Dendritic cell treated with granulocyte-macrophage colony-stimulating factor and Interleukin-4, amounts not matched to agents 40 ng/mL and 50 ng/mL, for 4 days (primary cell): ENCODE measurements around the gene TRIOBP.
"Not testable (repeated sequence)": the region's sequence is repeated elsewhere in the genome, so short reads cannot be mapped to it uniquely, and the experiment has no call there.

ENCODE experiments used
- H3K27ac Mint-ChIP-seq: one replicate; pipeline ENCODE4 v1.8.0; 2022; ENCODE audit warnings: mild to moderate bottlenecking, mixed read lengths
- H3K27me3 Mint-ChIP-seq: one replicate; pipeline ENCODE4 v1.8.0; 2022; ENCODE audit warnings: mild to moderate bottlenecking, mixed read lengths
- H3K36me3 Mint-ChIP-seq: one replicate; pipeline ENCODE4 v1.8.0; 2022; ENCODE audit warnings: low read depth, mixed read lengths
- H3K4me1 Mint-ChIP-seq: one replicate; pipeline ENCODE4 v1.8.0; 2022; ENCODE audit warnings: low read depth, mixed read lengths
- H3K4me3 Mint-ChIP-seq: one replicate; pipeline ENCODE4 v1.8.0; 2022; ENCODE audit warnings: mild to moderate bottlenecking, moderate library complexity, mixed read lengths
- H3K9me3 Mint-ChIP-seq: one replicate; pipeline ENCODE4 v1.8.0; 2022; ENCODE audit warnings: mixed read lengths
- intact Hi-C: fragments of 100-400 bp; cut with micrococcal nuclease; formaldehyde crosslinking; loops from one replicate; pipeline ENCODE4 v1.15.0; 2022

The TRIOBP gene

DNA sequence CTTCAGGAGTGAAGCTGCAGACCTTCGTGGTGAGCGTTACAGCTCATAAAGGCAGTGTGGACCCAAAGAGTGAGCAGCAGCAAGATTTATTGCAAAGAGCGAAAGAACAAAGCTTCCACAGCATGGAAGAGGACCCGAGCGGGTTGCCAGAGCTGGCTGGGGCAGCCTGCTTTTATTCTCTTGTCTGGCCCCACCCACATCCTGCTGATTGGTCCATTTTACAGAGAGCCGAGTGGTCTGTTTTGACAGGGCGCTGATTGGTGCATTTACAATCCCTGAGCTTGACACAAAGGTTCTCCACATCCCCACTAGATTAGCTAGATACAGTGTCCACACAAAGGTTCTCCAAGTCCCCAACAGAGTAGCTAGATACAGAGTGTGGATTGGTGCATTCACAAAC, 20.4 kb downstream of the TRIOBP start:
- intact Hi-C loops, H3K9me3 Mint-ChIP-seq, H3K4me3 Mint-ChIP-seq, H3K27me3 Mint-ChIP-seq, H3K27ac Mint-ChIP-seq, H3K4me1 Mint-ChIP-seq: not testable (repeated sequence)
- peaks cover 14% of the 10 kb centered on the region for H3K36me3 Mint-ChIP-seq

DNA sequence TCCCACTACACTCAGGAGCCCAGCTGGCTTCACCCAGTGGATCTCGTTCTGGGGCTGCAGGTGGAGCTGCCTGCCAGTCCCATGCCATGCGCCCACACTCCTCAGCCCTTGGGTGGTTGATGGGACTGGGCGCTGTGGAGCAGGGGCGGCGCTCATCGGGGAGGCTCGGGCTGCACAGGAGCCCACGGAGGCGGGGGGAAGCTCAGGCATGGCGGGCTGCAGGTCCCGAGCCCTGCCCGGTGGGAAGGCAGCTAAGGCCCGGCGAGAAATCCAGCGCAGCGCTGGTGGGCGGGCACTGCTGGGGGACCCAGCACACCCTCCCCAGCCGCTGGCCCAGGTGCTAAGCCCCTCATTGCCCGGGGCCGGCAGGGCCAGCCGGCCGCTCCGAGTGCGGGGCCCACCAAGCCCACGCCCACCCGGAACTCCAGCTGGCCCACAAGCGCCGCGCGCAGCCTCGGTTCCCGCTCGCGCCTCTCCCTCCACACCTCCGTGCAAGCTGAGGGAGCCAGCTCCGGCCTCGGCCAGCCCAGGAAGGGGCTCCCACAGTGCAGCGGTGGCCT, 21.0 kb downstream of the TRIOBP start:
- H3K27ac Mint-ChIP-seq, H3K9me3 Mint-ChIP-seq, H3K4me3 Mint-ChIP-seq, H3K27me3 Mint-ChIP-seq, intact Hi-C loops, H3K4me1 Mint-ChIP-seq: not testable (repeated sequence)
- H3K36me3 Mint-ChIP-seq: peaks cover 14% of the 10 kb centered on the region

DNA sequence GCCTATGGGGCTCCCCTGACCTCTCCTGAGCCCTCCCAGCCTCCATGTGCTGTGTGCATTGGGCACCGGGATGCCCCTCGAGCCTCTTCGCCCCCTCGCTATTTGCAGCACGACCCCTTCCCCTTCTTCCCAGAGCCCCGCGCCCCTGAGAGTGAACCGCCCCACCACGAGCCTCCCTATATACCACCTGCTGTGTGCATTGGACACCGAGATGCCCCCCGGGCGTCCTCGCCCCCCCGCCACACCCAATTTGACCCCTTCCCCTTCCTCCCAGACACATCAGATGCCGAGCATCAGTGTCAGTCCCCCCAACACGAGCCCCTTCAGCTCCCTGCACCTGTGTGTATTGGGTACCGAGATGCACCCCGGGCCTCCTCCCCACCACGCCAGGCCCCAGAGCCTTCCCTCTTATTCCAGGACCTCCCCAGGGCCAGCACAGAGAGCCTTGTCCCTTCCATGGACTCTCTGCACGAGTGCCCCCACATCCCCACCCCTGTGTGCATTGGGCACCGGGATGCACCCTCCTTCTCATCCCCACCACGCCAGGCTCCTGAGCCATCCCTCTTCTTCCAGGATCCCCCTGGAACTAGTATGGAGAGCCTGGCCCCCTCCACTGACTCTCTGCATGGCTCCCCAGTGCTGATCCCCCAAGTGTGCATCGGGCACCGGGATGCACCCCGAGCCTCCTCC, 28.8 kb downstream of the TRIOBP start:
- H3K27ac Mint-ChIP-seq: peak overlapping the region; percentile 0
- no peaks in the 10 kb centered on the region for H3K9me3 Mint-ChIP-seq
- H3K4me3 Mint-ChIP-seq: no peak overlapping the region
- peaks cover 9% of the 10 kb centered on the region for H3K4me1 Mint-ChIP-seq
- intact Hi-C loops: no loop called here
- peaks cover 6% of the 10 kb centered on the region for H3K36me3 Mint-ChIP-seq
- no peaks in the 10 kb centered on the region for H3K27me3 Mint-ChIP-seq

DNA sequence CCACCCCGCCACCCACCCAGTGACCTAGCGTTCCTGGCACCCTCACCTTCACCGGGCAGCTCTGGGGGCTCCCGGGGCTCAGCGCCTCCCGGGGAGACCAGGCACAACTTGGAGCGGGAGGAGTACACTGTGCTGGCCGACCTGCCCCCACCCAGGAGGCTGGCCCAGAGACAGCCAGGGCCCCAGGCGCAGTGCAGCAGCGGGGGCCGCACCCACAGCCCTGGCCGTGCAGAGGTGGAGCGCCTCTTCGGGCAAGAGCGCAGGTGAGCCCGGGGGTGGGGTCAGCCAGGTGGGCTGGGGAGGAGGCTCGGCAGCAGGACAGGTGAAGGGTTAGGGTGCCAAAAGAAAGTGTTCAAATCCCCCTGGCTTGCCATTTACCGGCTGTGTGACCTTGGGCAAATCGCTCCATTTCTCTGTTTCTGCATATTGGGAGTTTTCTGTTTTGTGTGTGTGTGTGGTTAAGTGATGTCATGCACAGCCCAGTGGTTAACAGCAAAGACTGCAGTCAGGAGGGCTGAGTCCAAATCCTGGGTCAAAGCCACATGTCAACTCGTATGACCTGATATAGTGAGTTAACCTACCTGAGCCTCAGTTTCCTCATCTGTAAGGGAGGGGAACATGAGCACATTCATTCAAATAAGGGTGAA, 29.5 kb downstream of the TRIOBP start:
- no peaks in the 10 kb centered on the region for H3K27me3 Mint-ChIP-seq
- no peaks in the 10 kb centered on the region for H3K9me3 Mint-ChIP-seq
- no peak overlapping the region for H3K4me3 Mint-ChIP-seq
- no peak overlapping the region for H3K27ac Mint-ChIP-seq
- peaks cover 14% of the 10 kb centered on the region for H3K4me1 Mint-ChIP-seq
- H3K36me3 Mint-ChIP-seq: peaks cover 6% of the 10 kb centered on the region
- intact Hi-C loops: no loop called here

DNA sequence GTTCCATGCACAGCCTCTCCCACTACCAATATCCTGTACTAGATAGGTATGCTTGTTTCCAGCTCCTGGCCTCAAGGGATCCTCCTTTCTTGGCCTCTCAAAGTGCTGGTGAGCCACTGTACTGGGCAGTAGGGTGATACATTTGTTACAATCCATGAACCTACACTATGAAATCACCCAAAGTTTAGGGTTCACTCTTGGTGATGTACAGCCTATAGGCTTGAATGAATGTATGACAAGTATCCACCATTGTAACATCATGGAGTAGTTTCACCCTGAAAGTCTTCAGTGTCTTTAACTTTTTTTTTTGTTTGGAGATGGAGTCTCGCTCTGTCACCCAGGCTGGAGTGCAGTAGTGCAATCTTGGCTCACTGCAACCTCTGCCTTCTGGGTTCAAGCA, 31.8 kb downstream of the TRIOBP start:
- Mint-ChIP-seq H3K4me3 (no peak overlapping the region), H3K27ac (peak overlapping the region; percentile 63), H3K4me1 (peaks cover 23% of the 10 kb centered on the region), H3K9me3 (no peaks in the 10 kb centered on the region), H3K36me3 (peaks cover 2% of the 10 kb centered on the region), H3K27me3 (no peaks in the 10 kb centered on the region)
- intact Hi-C loops: no loop called here

DNA sequence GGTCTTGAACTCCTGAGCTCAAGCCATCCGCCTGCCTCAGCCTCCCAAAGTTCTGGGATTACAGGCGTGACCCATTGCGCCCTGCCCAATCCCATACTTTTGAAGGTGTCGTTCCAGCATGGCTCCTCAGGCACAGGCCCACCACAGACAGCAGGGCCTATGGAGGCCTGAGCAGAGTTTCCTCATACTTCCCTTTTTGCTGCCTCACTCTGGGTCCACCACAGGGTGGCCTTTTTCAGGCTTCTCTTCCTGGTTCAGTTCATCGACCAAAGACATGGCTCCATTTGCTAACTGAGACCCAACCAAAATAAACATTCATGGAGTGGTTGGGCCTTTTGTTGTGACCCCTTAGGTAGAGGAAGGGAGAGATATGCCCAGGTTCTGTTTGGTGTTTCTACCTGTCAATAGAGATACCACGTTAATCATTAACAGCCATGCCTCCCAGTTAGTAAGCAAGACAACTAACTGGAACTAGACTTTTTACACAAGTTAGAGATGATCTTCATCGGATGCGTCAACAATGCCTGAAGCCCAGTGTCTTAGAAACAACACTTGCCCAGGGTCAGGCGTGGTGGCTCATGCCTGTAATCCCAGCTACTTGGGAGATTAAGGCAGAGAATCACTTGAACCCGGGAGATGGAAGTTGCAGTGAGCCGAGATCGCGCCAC, 35.1 kb downstream of the TRIOBP start:
- intact Hi-C loops: loop anchor here (10.0 kb wide), 1 partner anchor 97 kb away; the partner anchor contains the start of gene SH3BP1
- Mint-ChIP-seq H3K4me1 (peaks cover 31% of the 10 kb centered on the region), H3K27ac (peak overlapping the region; percentile 83)

DNA sequence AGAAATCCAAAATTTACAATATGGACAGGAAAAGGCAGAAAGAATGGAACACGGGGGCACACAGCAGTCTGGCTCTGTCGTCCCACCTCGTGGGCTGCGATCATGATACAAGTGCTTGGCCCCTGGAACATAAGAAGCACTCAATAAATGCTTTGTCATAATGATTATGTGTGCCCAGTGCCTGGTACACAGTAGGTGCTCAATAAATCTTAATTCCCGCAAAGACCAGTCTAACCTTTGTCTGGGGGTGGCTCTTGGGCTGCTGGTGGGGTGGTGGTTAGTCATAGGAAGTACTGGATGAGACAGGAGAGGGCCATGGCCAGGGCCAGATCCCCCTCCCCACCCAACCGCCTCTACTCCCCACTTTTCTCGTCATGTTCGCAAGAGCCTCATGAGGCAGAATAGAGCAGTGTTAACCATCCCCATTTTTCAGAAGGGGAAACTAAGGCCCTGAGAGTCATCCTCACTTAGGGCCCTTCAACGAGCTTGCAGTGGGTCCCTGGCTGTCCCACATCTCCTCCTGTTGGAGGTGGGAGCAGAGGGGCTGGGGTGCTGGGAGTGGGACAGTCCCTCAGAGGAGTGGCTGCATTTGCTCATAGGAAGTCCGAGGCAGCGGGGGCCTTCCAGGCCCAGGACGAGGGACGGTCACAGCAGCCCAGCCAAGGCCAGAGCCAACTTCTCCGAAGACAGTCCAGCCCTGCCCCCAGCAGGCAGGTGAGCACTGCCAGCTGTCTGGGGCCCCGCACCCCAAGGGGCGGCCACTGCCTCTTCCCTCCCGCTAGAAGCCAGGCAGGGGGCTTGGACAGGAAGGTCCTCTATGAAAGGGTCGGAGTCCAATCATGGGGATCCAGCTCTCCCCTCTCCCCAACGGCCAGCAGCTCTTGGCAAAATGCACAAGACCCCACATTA, 36.1 kb downstream of the TRIOBP start:
- Mint-ChIP-seq H3K4me1 (peaks cover 41% of the 10 kb centered on the region), H3K27ac (peak overlapping the region; percentile 83), H3K27me3 (no peaks in the 10 kb centered on the region), H3K9me3 (no peaks in the 10 kb centered on the region), H3K4me3 (no peak overlapping the region), H3K36me3 (no peaks in the 10 kb centered on the region)
- intact Hi-C loops: loop anchor here (10.0 kb wide), 1 partner anchor 98 kb away; the partner anchor contains the start of gene SH3BP1

More for the DNA sequence above, 35.1 kb downstream of the TRIOBP start:
- Mint-ChIP-seq H3K9me3 (no peaks in the 10 kb centered on the region), H3K27me3 (no peaks in the 10 kb centered on the region), H3K36me3 (no peaks in the 10 kb centered on the region), H3K4me3 (no peak overlapping the region)

DNA sequence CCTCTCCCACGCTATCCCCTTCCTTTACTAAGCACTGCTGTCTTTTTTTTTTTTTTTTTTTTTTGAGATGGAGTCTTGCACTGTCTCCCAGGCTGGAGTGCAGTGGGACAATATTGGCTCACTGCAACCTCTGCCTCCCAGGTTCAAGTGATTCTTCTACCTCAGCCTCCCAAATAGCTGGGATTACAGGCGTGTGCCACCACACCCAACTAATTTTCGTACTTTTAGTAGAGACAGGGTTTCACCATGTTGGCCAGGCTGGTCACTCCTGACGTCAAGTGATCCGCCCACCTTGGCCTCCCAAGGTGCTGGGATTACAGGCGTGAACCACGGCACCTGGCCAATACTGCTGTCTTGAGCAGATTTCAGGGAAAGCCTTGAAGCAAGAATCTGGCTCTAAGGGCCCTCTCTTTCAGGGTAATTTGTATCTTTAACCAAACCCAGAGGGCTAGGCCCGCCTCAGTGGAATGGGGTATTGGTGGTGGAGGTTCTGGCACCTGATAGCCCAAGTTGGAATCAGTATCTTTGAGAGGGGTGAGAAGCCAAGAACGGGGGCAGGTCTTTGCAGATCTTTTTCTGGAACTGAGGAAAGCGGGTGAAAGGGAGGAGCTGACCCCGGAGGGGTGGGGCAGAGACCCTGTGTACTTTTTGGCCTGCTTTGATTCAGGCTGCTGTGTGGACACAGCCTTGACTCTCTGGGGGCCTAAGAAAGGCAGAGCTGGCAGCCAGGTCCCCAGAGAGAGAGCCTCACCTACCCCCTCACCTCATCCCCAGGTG, 37.0 kb downstream of the TRIOBP start:
- Mint-ChIP-seq H3K27ac (peak overlapping the region; percentile 23), H3K36me3 (no peaks in the 10 kb centered on the region), H3K4me1 (peaks cover 50% of the 10 kb centered on the region), H3K4me3 (no peak overlapping the region), H3K9me3 (no peaks in the 10 kb centered on the region), H3K27me3 (no peaks in the 10 kb centered on the region)
- intact Hi-C loops: loop anchor here (10.0 kb wide), 1 partner anchor 99 kb away; the partner anchor contains the start of gene SH3BP1

DNA sequence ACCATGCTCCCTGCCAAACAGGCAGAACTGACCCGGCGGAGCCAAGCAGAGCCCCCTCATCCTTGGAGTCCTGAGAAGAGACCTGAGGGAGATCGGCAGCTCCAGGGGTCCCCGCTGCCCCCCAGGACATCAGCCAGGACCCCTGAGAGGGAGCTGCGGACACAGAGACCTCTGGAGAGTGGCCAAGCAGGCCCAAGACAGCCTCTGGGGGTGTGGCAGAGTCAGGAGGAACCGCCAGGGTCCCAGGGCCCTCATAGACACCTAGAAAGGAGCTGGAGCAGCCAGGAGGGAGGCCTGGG, 37.5 kb downstream of the TRIOBP start:
- Mint-ChIP-seq H3K27ac (peak overlapping the region; percentile 23), H3K36me3 (no peaks in the 10 kb centered on the region), H3K27me3 (no peaks in the 10 kb centered on the region), H3K4me3 (no peak overlapping the region), H3K9me3 (no peaks in the 10 kb centered on the region), H3K4me1 (peaks cover 55% of the 10 kb centered on the region)
- intact Hi-C loops: loop anchor here (10.0 kb wide), 1 partner anchor 100 kb away; the partner anchor contains the start of gene SH3BP1

DNA sequence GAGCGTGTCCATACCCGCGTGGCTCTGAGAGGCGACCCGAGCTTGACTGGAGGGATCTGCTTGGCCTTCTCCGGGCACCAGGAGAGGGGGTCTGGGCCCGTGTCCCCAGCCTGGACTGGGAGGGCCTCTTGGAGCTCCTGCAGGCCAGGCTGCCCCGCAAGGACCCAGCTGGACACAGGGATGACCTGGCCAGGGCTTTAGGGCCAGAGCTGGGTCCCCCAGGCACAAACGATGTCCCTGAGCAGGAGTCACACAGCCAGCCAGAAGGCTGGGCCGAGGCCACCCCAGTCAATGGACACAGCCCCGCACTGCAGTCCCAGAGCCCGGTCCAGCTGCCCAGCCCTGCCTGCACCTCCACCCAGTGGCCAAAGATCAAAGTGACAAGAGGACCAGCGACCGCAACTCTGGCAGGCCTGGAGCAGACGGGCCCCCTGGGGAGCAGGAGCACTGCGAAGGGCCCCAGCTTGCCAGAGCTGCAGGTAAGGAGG, 38.2 kb downstream of the TRIOBP start:
- H3K36me3 Mint-ChIP-seq: no peaks in the 10 kb centered on the region
- H3K9me3 Mint-ChIP-seq: no peaks in the 10 kb centered on the region
- intact Hi-C loops: loop anchor here (5.0 to 10.0 kb wide), 2 partner anchors 38 to 100 kb away; partner anchors contain the start of genes SH3BP1 and TRIOBP
- peak overlapping the region; percentile 23 for H3K27ac Mint-ChIP-seq
- no peaks in the 10 kb centered on the region for H3K27me3 Mint-ChIP-seq
- no peak overlapping the region for H3K4me3 Mint-ChIP-seq
- H3K4me1 Mint-ChIP-seq: peaks cover 60% of the 10 kb centered on the region

DNA sequence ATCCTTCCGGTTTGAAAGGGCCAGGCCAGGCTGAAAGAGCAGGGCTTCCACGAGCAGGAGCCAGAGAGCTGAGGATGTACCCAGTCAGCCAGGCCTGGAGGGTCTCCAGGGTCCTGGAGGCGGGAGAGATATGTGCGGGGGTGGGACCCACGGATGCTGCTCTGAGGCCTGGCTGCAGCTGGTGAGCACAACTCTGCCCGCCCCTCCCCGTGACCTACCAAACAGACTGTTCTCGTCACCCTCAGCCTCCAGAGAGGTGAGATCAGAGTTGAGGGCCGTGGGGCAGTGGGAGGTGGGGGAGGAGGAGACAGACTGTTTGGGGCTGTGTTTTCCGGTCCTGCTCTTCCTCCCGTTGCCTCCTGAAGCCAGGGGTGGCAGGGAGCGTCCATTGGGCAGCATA, 42.2 kb downstream of the TRIOBP start:
- peaks cover 8% of the 10 kb centered on the region for H3K36me3 Mint-ChIP-seq
- no peaks in the 10 kb centered on the region for H3K9me3 Mint-ChIP-seq
- H3K4me1 Mint-ChIP-seq: peaks cover 72% of the 10 kb centered on the region
- H3K27ac Mint-ChIP-seq: peak overlapping the region; percentile 77
- peak overlapping the region; percentile 21 for H3K4me3 Mint-ChIP-seq
- no peaks in the 10 kb centered on the region for H3K27me3 Mint-ChIP-seq
- intact Hi-C loops: loop anchor here (5.0 to 10.0 kb wide), 2 partner anchors 42 to 104 kb away; partner anchors contain the start of genes SH3BP1 and TRIOBP

DNA sequence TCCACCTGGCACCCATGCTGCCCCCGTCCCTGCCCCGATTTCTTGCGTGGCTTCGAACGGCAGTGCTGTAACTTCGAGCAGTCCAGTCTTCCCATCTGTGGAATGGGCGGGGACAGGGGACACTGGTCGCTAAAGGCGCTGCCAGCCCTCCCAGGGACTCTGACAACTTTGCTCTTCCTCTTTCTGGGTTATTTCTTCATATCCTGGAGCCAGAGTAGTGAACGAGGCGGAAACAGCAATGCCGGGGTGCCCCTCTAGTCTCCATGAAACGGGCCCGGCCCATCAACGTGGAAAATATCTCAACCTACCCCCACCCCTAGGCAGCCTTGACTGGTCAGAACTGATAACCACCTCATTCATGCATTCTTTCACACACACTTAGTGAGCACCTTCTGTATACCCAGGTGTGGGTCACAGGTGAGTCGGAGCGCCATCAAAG, 42.8 kb downstream of the TRIOBP start:
- intact Hi-C loops: loop anchor here (5.0 to 10.0 kb wide), 2 partner anchors 42 to 105 kb away; partner anchors contain the start of genes SH3BP1 and TRIOBP
- Mint-ChIP-seq H3K36me3 (peaks cover 14% of the 10 kb centered on the region), H3K9me3 (no peaks in the 10 kb centered on the region), H3K27me3 (no peaks in the 10 kb centered on the region), H3K4me3 (peak overlapping the region; percentile 43), H3K27ac (peak overlapping the region; percentile 77), H3K4me1 (peaks cover 78% of the 10 kb centered on the region)
